ENCODE results near the gene ABI3. TPM values are rescaled to one million over a fixed set of nuclear protein-coding genes. Genes with fewer than 3 reads are reported as not detected.

ABI3 gene
- total RNA-seq, 1 experiment from 2014 or later: not detected

DNA sequence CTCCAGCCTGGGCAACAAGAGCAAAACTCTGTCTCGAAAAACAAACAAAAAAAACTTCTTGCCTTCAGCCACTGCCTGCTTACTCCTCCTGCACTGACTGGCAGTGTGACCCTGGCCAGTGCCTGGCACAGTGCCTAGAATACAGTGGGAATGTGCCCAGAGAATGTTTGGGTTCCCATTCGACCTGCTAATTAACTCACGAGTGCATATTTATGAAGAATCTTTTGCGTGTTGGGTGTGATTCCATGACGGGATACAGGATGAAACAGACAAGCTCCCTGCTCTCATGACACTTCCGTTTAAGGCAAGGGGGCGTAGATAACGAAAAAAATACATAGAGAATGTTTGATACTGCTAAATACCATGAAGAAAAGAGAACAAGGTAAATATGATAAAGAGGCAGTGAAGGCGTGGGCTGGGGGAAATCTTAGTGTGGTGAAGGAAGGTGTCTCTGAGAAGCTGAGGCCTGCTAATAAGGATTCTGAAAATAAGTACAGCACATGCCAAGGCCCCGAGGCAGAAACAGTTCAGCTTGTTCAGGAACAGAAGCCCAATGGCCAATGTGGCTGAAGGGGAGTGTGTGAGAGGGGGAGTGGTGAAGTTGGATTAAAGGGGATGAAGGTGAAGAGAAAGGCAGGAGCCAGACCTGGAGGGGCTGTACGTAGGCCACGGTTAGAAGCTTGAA is 4.3 kb downstream of the ABI3 start:
- H3K27me3 Mint-ChIP-seq (ENCODE audit: unreplicated experiment): peaks cover 66% of the 10 kb centered on the region
- H3K4me3 Mint-ChIP-seq (ENCODE audit: low read depth, unreplicated experiment): no peak overlapping the region
- no peaks in the 10 kb centered on the region for H3K9me3 Mint-ChIP-seq (ENCODE audit: low read depth, unreplicated experiment)
- no TSS peak for BruUV-seq (replicated peaks)
- TF ChIP-seq, protein P1, sequence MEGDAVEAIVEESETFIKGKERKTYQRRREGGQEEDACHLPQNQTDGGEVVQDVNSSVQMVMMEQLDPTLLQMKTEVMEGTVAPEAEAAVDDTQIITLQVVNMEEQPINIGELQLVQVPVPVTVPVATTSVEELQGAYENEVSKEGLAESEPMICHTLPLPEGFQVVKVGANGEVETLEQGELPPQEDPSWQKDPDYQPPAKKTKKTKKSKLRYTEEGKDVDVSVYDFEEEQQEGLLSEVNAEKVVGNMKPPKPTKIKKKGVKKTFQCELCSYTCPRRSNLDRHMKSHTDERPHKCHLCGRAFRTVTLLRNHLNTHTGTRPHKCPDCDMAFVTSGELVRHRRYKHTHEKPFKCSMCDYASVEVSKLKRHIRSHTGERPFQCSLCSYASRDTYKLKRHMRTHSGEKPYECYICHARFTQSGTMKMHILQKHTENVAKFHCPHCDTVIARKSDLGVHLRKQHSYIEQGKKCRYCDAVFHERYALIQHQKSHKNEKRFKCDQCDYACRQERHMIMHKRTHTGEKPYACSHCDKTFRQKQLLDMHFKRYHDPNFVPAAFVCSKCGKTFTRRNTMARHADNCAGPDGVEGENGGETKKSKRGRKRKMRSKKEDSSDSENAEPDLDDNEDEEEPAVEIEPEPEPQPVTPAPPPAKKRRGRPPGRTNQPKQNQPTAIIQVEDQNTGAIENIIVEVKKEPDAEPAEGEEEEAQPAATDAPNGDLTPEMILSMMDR (IDR thresholded peaks at IDR 0.05; ENCODE audit: unreplicated experiment): no peak
- no peaks in the 10 kb centered on the region for H3K36me3 Mint-ChIP-seq (ENCODE audit: insufficient read depth, unreplicated experiment)
- intact Hi-C loops (cut with micrococcal nuclease; ENCODE audit: unreplicated experiment): no loop called here
- H3K27ac Mint-ChIP-seq (ENCODE audit: unreplicated experiment): no peak overlapping the region
- CTCF ChIA-PET: interaction anchor here (1.0 to 1.3 kb wide), 2 partner anchors 113 to 152 kb away, joined by 3 read pairs; no protein-coding TSS in a partner anchor
- peaks cover 9% of the 10 kb centered on the region for H3K4me1 Mint-ChIP-seq (ENCODE audit: low read depth, unreplicated experiment)
- DNase-seq: peak; percentile 49

DNA sequence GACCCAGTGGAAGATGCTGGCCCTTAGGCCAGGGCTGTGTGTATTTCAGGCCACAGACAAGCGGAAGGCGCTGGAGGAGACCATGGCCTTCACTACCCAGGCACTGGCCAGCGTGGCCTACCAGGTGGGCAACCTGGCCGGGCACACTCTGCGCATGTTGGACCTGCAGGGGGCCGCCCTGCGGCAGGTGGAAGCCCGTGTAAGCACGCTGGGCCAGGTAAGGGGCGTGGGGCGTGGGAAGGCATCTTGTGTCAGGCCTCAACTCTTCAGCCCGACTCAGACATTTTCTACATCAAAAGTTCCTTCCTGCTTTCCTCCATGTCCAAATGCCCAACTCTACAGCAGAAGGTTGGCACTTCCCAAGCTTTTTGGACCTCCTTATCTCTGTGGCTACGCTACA is 6.0 kb downstream of the ABI3 start:
- no peak for DNase-seq
- BruUV-seq (replicated peaks): no TSS peak
- H3K36me3 Mint-ChIP-seq (ENCODE audit: insufficient read depth, unreplicated experiment): no peaks in the 10 kb centered on the region
- no peaks in the 10 kb centered on the region for H3K9me3 Mint-ChIP-seq (ENCODE audit: low read depth, unreplicated experiment)
- H3K27me3 Mint-ChIP-seq (ENCODE audit: unreplicated experiment): peaks cover 55% of the 10 kb centered on the region
- H3K4me1 Mint-ChIP-seq (ENCODE audit: low read depth, unreplicated experiment): peaks cover 9% of the 10 kb centered on the region
- H3K4me3 Mint-ChIP-seq (ENCODE audit: low read depth, unreplicated experiment): no peak overlapping the region
- H3K27ac Mint-ChIP-seq (ENCODE audit: unreplicated experiment): no peak overlapping the region
- intact Hi-C loops (cut with micrococcal nuclease; ENCODE audit: unreplicated experiment): no loop called here
- CTCF ChIA-PET: no interaction called here
- TF ChIP-seq, protein P1 (IDR thresholded peaks at IDR 0.05; ENCODE audit: unreplicated experiment): no peak

- Mint-ChIP-seq H3K4me1 (ENCODE audit: low read depth, unreplicated experiment) (peaks cover 9% of the 10 kb centered on the region), H3K27ac (ENCODE audit: unreplicated experiment) (no peak overlapping the region), H3K4me3 (ENCODE audit: low read depth, unreplicated experiment) (no peak overlapping the region), H3K9me3 (ENCODE audit: low read depth, unreplicated experiment) (no peaks in the 10 kb centered on the region), H3K27me3 (ENCODE audit: unreplicated experiment) (peaks cover 55% of the 10 kb centered on the region), H3K36me3 (ENCODE audit: insufficient read depth, unreplicated experiment) (no peaks in the 10 kb centered on the region)
- intact Hi-C loops (cut with micrococcal nuclease; ENCODE audit: unreplicated experiment): no loop called here
- CTCF ChIA-PET: interaction anchor here (0.6 kb wide), 1 partner anchor 9 kb away, joined by 3 read pairs; no protein-coding TSS in a partner anchor
- no TSS peak for BruUV-seq (replicated peaks)
- TF ChIP-seq, protein P1 (IDR thresholded peaks at IDR 0.05; ENCODE audit: unreplicated experiment): no peak
- no peak for DNase-seq
These were observed 6.6 kb downstream of the ABI3 start for GRCh38 chr17:49216953-49217650.

GRCh38 chr17:49217651-49218413 is 7.3 kb downstream of the ABI3 start:
- H3K36me3 Mint-ChIP-seq (ENCODE audit: insufficient read depth, unreplicated experiment): peaks cover under 1% of the 10 kb centered on the region
- TF ChIP-seq, protein P1 (IDR thresholded peaks at IDR 0.05; ENCODE audit: unreplicated experiment): no peak
- H3K9me3 Mint-ChIP-seq (ENCODE audit: low read depth, unreplicated experiment): no peaks in the 10 kb centered on the region
- no TSS peak for BruUV-seq (replicated peaks)
- peaks cover 55% of the 10 kb centered on the region for H3K27me3 Mint-ChIP-seq (ENCODE audit: unreplicated experiment)
- H3K27ac Mint-ChIP-seq (ENCODE audit: unreplicated experiment): no peak overlapping the region
- no peak overlapping the region for H3K4me3 Mint-ChIP-seq (ENCODE audit: low read depth, unreplicated experiment)
- intact Hi-C loops (cut with micrococcal nuclease; ENCODE audit: unreplicated experiment): no loop called here
- DNase-seq: no peak
- H3K4me1 Mint-ChIP-seq (ENCODE audit: low read depth, unreplicated experiment): peaks cover 10% of the 10 kb centered on the region
- CTCF ChIA-PET: interaction anchor here (0.6 kb wide), 1 partner anchor 8 kb away, joined by 3 read pairs; no protein-coding TSS in a partner anchor
